GM21381 (cell line): ENCODE data around the gene C2.
"Not testable (repeated sequence)": the region's sequence is repeated elsewhere in the genome, so short reads cannot be mapped to it uniquely, and the experiment has no call there.

Experiments used
- ATAC-seq: cut with Tn5 transposase; IDR thresholded peaks from one replicate; pipeline ENCODE4 v1.9.1; 2021; ENCODE audit warnings: mild to moderate bottlenecking, moderate library complexity; ENCODE audit not compliant: unreplicated experiment

Gene C2

GRCh38 chr6:31972709-31973350, 45.3 kb downstream of the C2 start:
- no peak for ATAC-seq

- not testable (repeated sequence) for ATAC-seq
Measured at GRCh38 chr6:31976065-31976464, 48.5 kb downstream of the C2 start.

- ATAC-seq: no peak
Measured at GRCh38 chr6:31977816-31978431, 50.4 kb downstream of the C2 start.

- no peak for ATAC-seq
Measured at GRCh38 chr6:31978831-31979230, 51.3 kb downstream of the C2 start.

- no peak for ATAC-seq
Measured at GRCh38 chr6:31979238-31979898, 51.9 kb downstream of the C2 start.

- ATAC-seq: not testable (repeated sequence)
Measured at GRCh38 chr6:31980195-31980876, 52.8 kb downstream of the C2 start.

GRCh38 chr6:31980998-31981397, 53.5 kb downstream of the C2 start:
- not testable (repeated sequence) for ATAC-seq

- ATAC-seq: not testable (repeated sequence)
Measured at GRCh38 chr6:31981744-31982143, 54.2 kb downstream of the C2 start, which contains the start of gene C4A. TSS of gene C4A (plus strand) at chr6:31982057. CDS start at chr6:31982108, 51 bp downstream.

- ATAC-seq: not testable (repeated sequence)
Measured at GRCh38 chr6:31989363-31989762, 61.8 kb downstream of the C2 start.

- ATAC-seq: not testable (repeated sequence)
Measured at GRCh38 chr6:31994421-31994820, 66.9 kb downstream of the C2 start.
